Progenitor cell of endocrine pancreas (in vitro differentiated cells): ENCODE data around the gene CR1. TPM values are rescaled to one million over a fixed set of nuclear protein-coding genes. Genes with fewer than 3 reads are reported as not detected.
"Not testable (repeated sequence)": the region's sequence is repeated elsewhere in the genome, so short reads cannot be mapped to it uniquely, and the experiment has no call there.

Source experiments
- DNase-seq: peaks from one replicate; pipeline ENCODE4 v3.0.0; 2021; ENCODE audit warnings: low spot score; ENCODE audit not compliant: unreplicated experiment
- H3K27ac Mint-ChIP-seq: 2 replicates; pipeline ENCODE4 v1.8.0; 2021; ENCODE audit warnings: mild to moderate bottlenecking, moderate library complexity, mixed read lengths
- H3K27me3 Mint-ChIP-seq: 2 replicates; pipeline ENCODE4 v1.8.0; 2021; ENCODE audit warnings: mixed read lengths
- H3K36me3 Mint-ChIP-seq: 2 replicates; pipeline ENCODE4 v1.8.0; 2022; ENCODE audit warnings: mixed read lengths; ENCODE audit not compliant: insufficient read depth
- H3K4me1 Mint-ChIP-seq: 2 replicates; pipeline ENCODE4 v1.8.0; 2021; ENCODE audit warnings: low read depth, mixed read lengths
- H3K4me3 Mint-ChIP-seq: 2 replicates; pipeline ENCODE4 v1.8.0; 2021; ENCODE audit warnings: low read depth, mild to moderate bottlenecking, moderate library complexity, mixed read lengths
- H3K9me3 Mint-ChIP-seq: 2 replicates; pipeline ENCODE4 v1.8.0; 2021; ENCODE audit warnings: low read depth, mixed read lengths
- CTCF ChIP-seq: fragments of 200-600 bp; sonication (generic); IDR thresholded peaks from one replicate; pipeline ENCODE4 v1.5.0; 2021; ENCODE audit warnings: antibody characterized with exemption, mild to moderate bottlenecking; ENCODE audit not compliant: unreplicated experiment
- total RNA-seq: library from RNA; stranded (reverse); gene quantifications from 2 replicates; pipeline ENCODE4 v1.2.1, GENCODE V29; 2021

Gene CR1
- total RNA-seq, 1 donor from 2014 or later, result 0.41 TPM

DNA sequence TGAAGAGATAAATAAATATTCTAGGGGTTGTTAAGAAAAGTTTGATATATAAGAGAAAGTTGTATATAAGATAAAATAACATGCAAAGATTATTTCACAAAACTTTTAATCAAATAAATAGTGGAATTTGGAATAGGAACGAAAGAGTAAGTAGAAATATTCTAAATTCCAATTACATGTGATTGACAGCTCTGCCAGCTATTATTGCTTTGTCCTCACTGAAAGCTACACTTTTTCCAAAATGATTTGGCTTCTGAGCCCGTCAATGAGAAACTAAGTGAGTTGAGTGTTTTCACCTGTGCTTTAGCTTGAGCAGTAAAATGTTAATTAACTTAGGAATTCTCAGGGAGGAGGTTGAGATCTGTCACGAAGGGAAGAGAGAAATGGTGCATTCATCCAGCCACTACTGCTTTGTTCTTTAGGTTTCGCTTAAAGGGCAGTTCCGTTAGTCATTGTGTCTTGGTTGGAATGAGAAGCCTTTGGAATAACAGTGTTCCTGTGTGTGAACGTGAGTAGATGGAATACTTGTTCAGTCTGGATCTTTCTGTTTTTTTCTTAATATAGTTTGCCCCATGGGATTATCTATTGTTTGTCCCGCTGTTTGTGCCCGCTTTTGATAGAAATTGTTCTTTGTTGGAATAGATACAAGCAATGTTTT lies 85.7 kb downstream of the CR1 start:
- Mint-ChIP-seq H3K27ac (no peak overlapping the region), H3K4me3 (no peak overlapping the region), H3K27me3 (peaks cover 10% of the 10 kb centered on the region), H3K9me3 (no peaks in the 10 kb centered on the region), H3K36me3 (no peaks in the 10 kb centered on the region), H3K4me1 (no peaks in the 10 kb centered on the region)
- no peak for TF ChIP-seq CTCF
- DNase-seq, result no peak

DNA sequence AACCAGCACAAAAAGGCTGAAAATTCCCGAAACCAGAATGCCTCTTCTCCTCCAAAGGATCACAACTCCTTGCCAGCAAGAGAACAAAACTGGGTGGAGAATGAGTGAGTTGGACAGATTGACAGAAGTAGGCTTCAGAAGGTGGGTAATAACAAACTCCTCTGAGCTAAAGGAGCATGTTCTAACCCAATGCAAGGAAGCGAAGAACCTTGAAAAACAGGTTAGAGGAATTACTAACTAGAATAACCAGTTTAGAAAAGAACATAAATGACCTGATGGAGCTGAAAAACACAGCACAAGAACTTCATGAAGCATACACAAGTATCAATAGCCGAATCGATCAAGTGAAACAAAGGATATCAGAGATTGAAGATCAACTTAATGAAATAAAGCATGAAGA lies 93.5 kb downstream of the CR1 start:
- H3K4me3 Mint-ChIP-seq, H3K36me3 Mint-ChIP-seq, H3K27ac Mint-ChIP-seq, DNase-seq, H3K9me3 Mint-ChIP-seq, H3K27me3 Mint-ChIP-seq, H3K4me1 Mint-ChIP-seq: not testable (repeated sequence)

- not testable (repeated sequence) for H3K4me1 Mint-ChIP-seq, DNase-seq, H3K4me3 Mint-ChIP-seq, H3K36me3 Mint-ChIP-seq, H3K27me3 Mint-ChIP-seq, H3K9me3 Mint-ChIP-seq, H3K27ac Mint-ChIP-seq
These were observed 95.2 kb downstream of the CR1 start for GRCh38 chr1:207591205-207591604.

- H3K9me3 Mint-ChIP-seq, H3K27ac Mint-ChIP-seq, DNase-seq, H3K4me1 Mint-ChIP-seq, H3K36me3 Mint-ChIP-seq, H3K27me3 Mint-ChIP-seq, H3K4me3 Mint-ChIP-seq: not testable (repeated sequence)
These were observed 98.1 kb downstream of the CR1 start for GRCh38 chr1:207594095-207594494.

GRCh38 chr1:207603777-207604176 lies 107.8 kb downstream of the CR1 start:
- Mint-ChIP-seq H3K27me3 (no peaks in the 10 kb centered on the region), H3K27ac (no peak overlapping the region), H3K36me3 (no peaks in the 10 kb centered on the region), H3K9me3 (peaks cover 3% of the 10 kb centered on the region), H3K4me1 (no peaks in the 10 kb centered on the region), H3K4me3 (no peak overlapping the region)
- TF ChIP-seq CTCF, result no peak
- no peak for DNase-seq

DNA sequence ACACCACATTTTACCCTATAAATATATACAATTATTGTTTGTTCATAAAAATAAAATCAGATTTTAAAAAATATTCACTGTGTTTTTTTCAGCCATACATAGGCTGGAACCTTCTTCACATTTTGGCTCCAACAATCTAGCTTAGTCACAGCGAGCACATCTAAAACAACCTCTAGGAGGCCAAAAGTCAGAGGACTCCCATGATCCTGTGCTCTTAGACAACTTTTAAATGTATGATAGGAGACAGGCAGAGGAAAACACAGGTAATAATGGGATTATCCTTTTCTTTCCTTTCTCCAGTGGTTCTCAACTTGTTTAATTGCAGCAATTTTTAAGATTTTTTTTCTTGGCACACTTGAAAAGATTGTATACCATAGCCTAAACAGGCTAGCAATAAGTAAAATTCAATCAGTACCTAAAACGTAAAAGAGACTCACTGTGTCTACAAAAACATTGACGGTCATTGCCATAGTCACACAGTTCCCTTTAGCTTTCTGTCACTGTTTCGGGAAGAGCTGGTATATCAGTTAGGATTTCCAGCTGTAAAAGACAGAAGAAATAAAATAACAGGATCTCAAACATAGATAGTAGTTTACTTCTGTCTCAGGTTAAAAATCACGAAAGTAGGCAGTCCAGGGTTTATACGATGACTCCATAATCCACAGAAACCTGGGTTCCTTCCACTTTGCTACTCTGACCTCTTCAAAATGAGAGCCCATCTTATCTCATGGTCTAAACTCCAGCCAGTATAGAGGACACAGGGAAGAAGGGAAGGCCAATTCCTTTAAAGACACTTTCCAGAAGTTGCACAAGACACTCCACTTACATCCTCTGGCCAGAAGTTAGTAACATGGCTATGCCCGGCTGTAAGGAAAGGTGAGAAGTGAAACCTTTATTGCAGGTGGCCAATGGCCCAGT lies 109.7 kb downstream of the CR1 start:
- H3K4me1 Mint-ChIP-seq, result no peaks in the 10 kb centered on the region
- H3K27ac Mint-ChIP-seq, result no peak overlapping the region
- H3K4me3 Mint-ChIP-seq, result no peak overlapping the region
- no peaks in the 10 kb centered on the region for H3K9me3 Mint-ChIP-seq
- H3K27me3 Mint-ChIP-seq, result no peaks in the 10 kb centered on the region
- DNase-seq, result no peak
- no peak for TF ChIP-seq CTCF
- H3K36me3 Mint-ChIP-seq, result no peaks in the 10 kb centered on the region

DNA sequence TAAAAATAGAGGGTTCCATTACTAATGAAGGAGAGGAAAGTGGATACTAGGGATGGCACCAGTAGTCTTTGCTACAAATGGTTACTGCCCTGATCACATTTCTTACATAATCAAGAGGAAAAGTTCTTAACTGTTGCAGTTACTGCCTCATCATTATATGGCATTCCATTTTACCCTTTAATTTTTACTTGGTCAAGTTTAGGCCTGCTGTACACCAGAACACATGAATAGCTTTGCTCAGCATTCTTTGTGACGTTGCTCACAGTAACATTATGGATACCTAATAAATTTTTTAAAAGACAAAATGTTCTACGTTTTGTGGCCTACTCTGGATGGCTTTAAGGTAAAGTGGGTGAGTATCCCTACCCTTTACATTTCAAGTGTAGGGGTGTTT lies 110.4 kb downstream of the CR1 start:
- H3K36me3 Mint-ChIP-seq, result no peaks in the 10 kb centered on the region
- H3K27ac Mint-ChIP-seq, result no peak overlapping the region
- no peaks in the 10 kb centered on the region for H3K4me1 Mint-ChIP-seq
- TF ChIP-seq CTCF, result no peak
- no peaks in the 10 kb centered on the region for H3K9me3 Mint-ChIP-seq
- no peak overlapping the region for H3K4me3 Mint-ChIP-seq
- no peaks in the 10 kb centered on the region for H3K27me3 Mint-ChIP-seq
- no peak for DNase-seq
